Osteocyte (in vitro differentiated cells): ENCODE data around the gene C2CD4C. TPM values are rescaled to one million over a fixed set of nuclear protein-coding genes. Genes with fewer than 3 reads are reported as not detected.
A peak's percentile ranks its signal among the peaks of the same experiment; 100 is the strongest.

Source experiments
- DNase-seq: peaks from one replicate; pipeline ENCODE4 v3.0.0; 2021; ENCODE audit warnings: mixed read lengths; ENCODE audit not compliant: unreplicated experiment; ENCODE audit errors: extremely low spot score
- H3K27ac Mint-ChIP-seq: one replicate; pipeline ENCODE4 v1.8.0; 2021; ENCODE audit warnings: mild to moderate bottlenecking, mixed read lengths; ENCODE audit not compliant: unreplicated experiment
- H3K27me3 Mint-ChIP-seq: one replicate; pipeline ENCODE4 v1.8.0; 2021; ENCODE audit warnings: mixed read lengths; ENCODE audit not compliant: unreplicated experiment
- H3K36me3 Mint-ChIP-seq: one replicate; pipeline ENCODE4 v1.8.0; 2021; ENCODE audit warnings: mixed read lengths; ENCODE audit not compliant: unreplicated experiment
- H3K4me1 Mint-ChIP-seq: one replicate; pipeline ENCODE4 v1.8.0; 2021; ENCODE audit warnings: mixed read lengths; ENCODE audit not compliant: unreplicated experiment
- H3K4me3 Mint-ChIP-seq: one replicate; pipeline ENCODE4 v1.8.0; 2021; ENCODE audit warnings: mild to moderate bottlenecking, moderate library complexity, mixed read lengths; ENCODE audit not compliant: unreplicated experiment
- H3K9me3 Mint-ChIP-seq: one replicate; pipeline ENCODE4 v1.8.0; 2021; ENCODE audit warnings: mixed read lengths; ENCODE audit not compliant: unreplicated experiment
- total RNA-seq: library from RNA; stranded (reverse); gene quantifications from 2 replicates; pipeline ENCODE4 v1.2.1, GENCODE V29; 2021
- TF ChIP-seq, protein P1 (sequence below): fragments of 200-600 bp; sonication (generic); IDR thresholded peaks from 2 replicates; pipeline ENCODE4 v1.5.0; 2021; ENCODE audit warnings: antibody characterized with exemption, mild to moderate bottlenecking, moderate library complexity

C2CD4C gene
- total RNA-seq, 1 donor from 2014 or later, result 1.2 TPM

DNA sequence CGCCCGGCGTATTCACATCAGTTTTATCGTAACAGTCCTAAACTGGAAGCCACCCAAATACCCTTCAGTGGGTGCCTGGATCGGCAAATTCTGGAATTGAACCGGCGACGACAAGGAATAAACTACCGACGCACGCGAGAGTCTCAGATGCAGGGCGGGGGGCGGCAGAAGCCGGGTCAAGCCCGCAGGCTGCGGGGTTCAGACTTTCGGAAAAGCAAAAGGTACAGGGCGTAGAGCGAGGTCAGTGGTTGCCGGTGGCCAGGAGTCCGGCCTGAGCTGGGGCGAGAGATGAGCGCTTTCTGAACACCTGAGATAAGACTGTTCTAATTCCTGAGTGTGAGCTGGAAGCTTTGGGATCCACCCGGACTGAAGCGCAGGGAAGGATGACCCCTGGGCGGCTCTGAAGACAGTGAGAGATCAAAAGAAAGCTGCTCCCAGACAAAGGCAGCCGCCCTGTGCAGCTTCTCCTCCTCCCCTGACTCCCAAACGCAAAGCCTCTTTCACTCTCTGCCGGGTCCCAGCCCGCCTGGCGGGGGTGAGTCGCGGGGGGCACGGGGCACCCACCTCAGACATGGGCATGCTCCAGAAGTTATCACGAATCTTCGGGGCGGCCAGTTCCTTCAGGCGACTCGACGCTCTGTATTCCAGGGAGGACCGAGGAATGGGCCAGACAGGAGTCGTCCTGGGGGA, 38.2 kb downstream of the C2CD4C start:
- TF ChIP-seq, protein P1, sequence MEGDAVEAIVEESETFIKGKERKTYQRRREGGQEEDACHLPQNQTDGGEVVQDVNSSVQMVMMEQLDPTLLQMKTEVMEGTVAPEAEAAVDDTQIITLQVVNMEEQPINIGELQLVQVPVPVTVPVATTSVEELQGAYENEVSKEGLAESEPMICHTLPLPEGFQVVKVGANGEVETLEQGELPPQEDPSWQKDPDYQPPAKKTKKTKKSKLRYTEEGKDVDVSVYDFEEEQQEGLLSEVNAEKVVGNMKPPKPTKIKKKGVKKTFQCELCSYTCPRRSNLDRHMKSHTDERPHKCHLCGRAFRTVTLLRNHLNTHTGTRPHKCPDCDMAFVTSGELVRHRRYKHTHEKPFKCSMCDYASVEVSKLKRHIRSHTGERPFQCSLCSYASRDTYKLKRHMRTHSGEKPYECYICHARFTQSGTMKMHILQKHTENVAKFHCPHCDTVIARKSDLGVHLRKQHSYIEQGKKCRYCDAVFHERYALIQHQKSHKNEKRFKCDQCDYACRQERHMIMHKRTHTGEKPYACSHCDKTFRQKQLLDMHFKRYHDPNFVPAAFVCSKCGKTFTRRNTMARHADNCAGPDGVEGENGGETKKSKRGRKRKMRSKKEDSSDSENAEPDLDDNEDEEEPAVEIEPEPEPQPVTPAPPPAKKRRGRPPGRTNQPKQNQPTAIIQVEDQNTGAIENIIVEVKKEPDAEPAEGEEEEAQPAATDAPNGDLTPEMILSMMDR, result no peak
- H3K9me3 Mint-ChIP-seq, result no peaks in the 10 kb centered on the region
- H3K4me3 Mint-ChIP-seq, result no peak overlapping the region
- H3K27me3 Mint-ChIP-seq, result peaks cover 52% of the 10 kb centered on the region
- H3K36me3 Mint-ChIP-seq, result no peaks in the 10 kb centered on the region
- H3K27ac Mint-ChIP-seq, result no peak overlapping the region
- H3K4me1 Mint-ChIP-seq, result peaks cover 4% of the 10 kb centered on the region
- DNase-seq, result peak; percentile 73

DNA sequence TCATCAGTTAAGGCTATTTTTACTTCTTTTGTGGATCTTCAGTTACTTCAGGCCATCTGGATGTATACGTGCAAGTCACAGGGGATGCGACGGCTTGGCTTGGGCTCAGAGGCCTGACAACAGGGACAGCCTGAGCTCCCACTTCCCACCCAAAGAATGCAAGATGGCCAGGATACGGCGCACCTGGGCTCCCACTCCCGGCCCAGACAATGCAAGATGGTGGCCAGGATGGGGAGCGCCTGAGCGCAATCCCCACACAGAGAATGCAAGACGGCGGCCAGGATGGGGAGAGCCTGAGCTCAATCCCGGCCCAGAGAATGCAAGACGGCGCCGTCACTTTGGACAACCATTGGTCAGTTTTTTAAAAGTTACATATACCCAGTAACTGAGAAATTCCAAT, 39.1 kb downstream of the C2CD4C start:
- Mint-ChIP-seq H3K27me3 (peaks cover 51% of the 10 kb centered on the region), H3K36me3 (no peaks in the 10 kb centered on the region), H3K27ac (no peak overlapping the region), H3K9me3 (no peaks in the 10 kb centered on the region), H3K4me3 (no peak overlapping the region), H3K4me1 (peaks cover 4% of the 10 kb centered on the region)
- DNase-seq, result peak; percentile 76
- TF ChIP-seq, protein P1, result no peak

GRCh38 chr19:369256-369655, 39.7 kb downstream of the C2CD4C start:
- no peaks in the 10 kb centered on the region for H3K9me3 Mint-ChIP-seq

DNA sequence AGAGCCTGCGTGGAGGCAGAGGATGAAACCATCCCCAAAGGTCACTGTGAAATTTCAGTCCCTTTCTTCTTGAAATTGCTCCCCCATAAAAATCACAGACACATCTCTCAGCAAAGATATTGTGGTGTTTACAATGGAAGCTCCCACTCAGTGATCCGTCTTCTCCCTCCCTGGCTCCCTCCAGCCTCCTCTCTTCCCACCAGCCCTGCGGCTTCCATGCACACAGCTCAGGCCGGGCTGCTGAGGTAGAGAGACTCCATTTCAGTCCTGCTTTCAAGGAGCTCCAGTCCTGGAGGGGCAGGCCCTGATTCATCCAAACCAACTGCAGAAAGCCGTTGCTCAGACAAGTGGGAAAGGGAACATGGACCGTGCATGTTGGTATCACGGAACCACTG, 40.3 kb downstream of the C2CD4C start:
- peaks cover 49% of the 10 kb centered on the region for H3K27me3 Mint-ChIP-seq
- DNase-seq, result peak; percentile 30
- no peak overlapping the region for H3K4me3 Mint-ChIP-seq
- H3K27ac Mint-ChIP-seq, result no peak overlapping the region
- H3K36me3 Mint-ChIP-seq, result no peaks in the 10 kb centered on the region
- H3K4me1 Mint-ChIP-seq, result peaks cover 4% of the 10 kb centered on the region
- TF ChIP-seq, protein P1, result no peak
- H3K9me3 Mint-ChIP-seq, result no peaks in the 10 kb centered on the region

More at GRCh38 chr19:369256-369655, 39.7 kb downstream of the C2CD4C start:
- peak; percentile 83 for DNase-seq
- H3K4me3 Mint-ChIP-seq, result no peak overlapping the region
- H3K27ac Mint-ChIP-seq, result no peak overlapping the region
- TF ChIP-seq, protein P1, result no peak
- no peaks in the 10 kb centered on the region for H3K36me3 Mint-ChIP-seq
- peaks cover 4% of the 10 kb centered on the region for H3K4me1 Mint-ChIP-seq
- peaks cover 51% of the 10 kb centered on the region for H3K27me3 Mint-ChIP-seq

GRCh38 chr19:367963-368629, 40.9 kb downstream of the C2CD4C start:
- H3K27me3 Mint-ChIP-seq, result peaks cover 47% of the 10 kb centered on the region
- H3K9me3 Mint-ChIP-seq, result no peaks in the 10 kb centered on the region
- TF ChIP-seq, protein P1, result no peak
- H3K4me1 Mint-ChIP-seq, result peaks cover 4% of the 10 kb centered on the region
- no peaks in the 10 kb centered on the region for H3K36me3 Mint-ChIP-seq
- DNase-seq, result peak; percentile 77
- H3K27ac Mint-ChIP-seq, result no peak overlapping the region
- H3K4me3 Mint-ChIP-seq, result no peak overlapping the region
